Astrocyte (in vitro differentiated cells and primary cell): Measurements from ENCODE around the gene SYNGR4.

Source experiments
- CTCF ChIP-seq: IDR thresholded peaks from 2 replicates; pipeline ENCODE4 v1.5.1; 2011; ENCODE audit warnings: low read depth, mild to moderate bottlenecking, inconsistent platforms, low read length, moderate library complexity; ENCODE audit not compliant: insufficient read depth
- EZH2 ChIP-seq: IDR thresholded peaks from 2 replicates; pipeline ENCODE4 v1.6.1; 2012; ENCODE audit warnings: mild to moderate bottlenecking, low read length, inconsistent platforms; ENCODE audit not compliant: insufficient read depth

- TF ChIP-seq EZH2 (no peak), CTCF (no peak)
Measured at GRCh38 chr19:48342414-48342738, 21.8 kb upstream of the SYNGR4 start.
